Cerebellar nuclear complex (tissue), 1 donor: ENCODE measurements around the gene JAGN1.
A peak's percentile ranks its signal among the peaks of the same experiment; 100 is the strongest.
"Not testable (repeated sequence)": the region's sequence is repeated elsewhere in the genome, so short reads cannot be mapped to it uniquely, and the experiment has no call there.

Source experiments
- DNase-seq, 2 experiments: peaks; one replicate each; lab custom pipeline; 2025; lab: John Stamatoyannopoulos, UW

Gene JAGN1

GRCh38 chr3:9918261-9919038 is 28.0 kb downstream of the JAGN1 start:
- DNase-seq = no peak

GRCh38 chr3:9928158-9928557 is 37.7 kb downstream of the JAGN1 start:
- DNase-seq = no peak

- DNase-seq = no peak
Observed at GRCh38 chr3:9930804-9931418, 40.5 kb downstream of the JAGN1 start.

- DNase-seq = no peak
Observed at GRCh38 chr3:9932535-9932842, 42.1 kb downstream of the JAGN1 start.

- peak in 1 of 2 experiments; percentile 33 for DNase-seq
Observed at GRCh38 chr3:9932843-9933560, 42.6 kb downstream of the JAGN1 start.

GRCh38 chr3:9933561-9934234 is 43.3 kb downstream of the JAGN1 start, which contains the start of gene CRELD1:
TSS of gene CRELD1 (plus strand) at chr3:9933834. CDS start at chr3:9934439, 605 bp downstream.
- DNase-seq = peak; percentile 69 to 88

GRCh38 chr3:9934235-9934621 is 43.8 kb downstream of the JAGN1 start:
- DNase-seq = no peak

GRCh38 chr3:9934993-9935392 is 44.6 kb downstream of the JAGN1 start:
- no peak for DNase-seq

- no peak for DNase-seq
Observed at GRCh38 chr3:9935966-9936510, 45.6 kb downstream of the JAGN1 start.

- no peak for DNase-seq
Observed at GRCh38 chr3:9937486-9938238, 47.3 kb downstream of the JAGN1 start.

- DNase-seq = no peak
Observed at GRCh38 chr3:9938966-9939365, 48.6 kb downstream of the JAGN1 start.

- not testable (repeated sequence) for DNase-seq
Observed at GRCh38 chr3:9939906-9940305, 49.5 kb downstream of the JAGN1 start.

- DNase-seq = no peak
Observed at GRCh38 chr3:9940746-9941145, 50.3 kb downstream of the JAGN1 start.

- no peak for DNase-seq
Observed at GRCh38 chr3:9942164-9942563, 51.8 kb downstream of the JAGN1 start.

GRCh38 chr3:9942934-9943690 is 52.7 kb downstream of the JAGN1 start:
- no peak for DNase-seq
